ENCODE data around the gene SIAE. TPM values are rescaled to one million over a fixed set of nuclear protein-coding genes. Genes with fewer than 3 reads are reported as not detected.
A peak's percentile ranks its signal among the peaks of the same experiment; 100 is the strongest.

SIAE gene
- polyA plus RNA-seq, 3 donors: 6.7 to 8.9 (median 7.8) TPM

GRCh38 chr11:124643605-124644425, 29.7 kb downstream of the SIAE start:
- no CpG with 5 or more reads among the region's 3 CpGs for WGBS (ENCODE audit: insufficient coverage)
- no peak overlapping the region for H3K4me3 Mint-ChIP-seq
- H2AFZ ChIP-seq (ENCODE audit: insufficient read depth, low read depth, low read length, poor library complexity, severe bottlenecking): no peak overlapping the region
- peaks cover 0 to 2% (median 0%) of the 10 kb centered on the region in 3 donors for H3K27me3 Mint-ChIP-seq (ENCODE audit: low read depth in 3 of 3)
- H3K4me1 ChIP-seq (ENCODE audit: control insufficient read depth in 1 of 2, insufficient read depth in 2 of 2, low read length in 2 of 2): peaks cover 5 to 8% of the 10 kb centered on the region in 2 donors
- no peak for TF ChIP-seq CTCF (IDR thresholded peaks at IDR 0.05)
- H3K27ac Mint-ChIP-seq: peak overlapping the region in 1 of 7 donors; percentile 1
- H3K36me3 ChIP-seq (replicated peaks in 1 of 2; ENCODE audit: control insufficient read depth in 1 of 2, insufficient read depth in 2 of 2, low read length in 2 of 2): peaks cover 0 to 7% of the 10 kb centered on the region in 2 donors
- H3K79me2 ChIP-seq (ENCODE audit: insufficient read depth, low read length): no peaks in the 10 kb centered on the region
- no peak overlapping the region for H3K27ac ChIP-seq (ENCODE audit: low read depth in 1 of 2, low read length in 2 of 2)
- no peak overlapping the region for H3K4me3 ChIP-seq (replicated peaks in 1 of 3; ENCODE audit: low read depth in 2 of 3, low read length in 3 of 3)
- H3K4me2 ChIP-seq (replicated peaks; ENCODE audit: extremely low read depth, low read length, poor library complexity, severe bottlenecking): no peak overlapping the region
- no peaks in the 10 kb centered on the region for H4K20me1 ChIP-seq (ENCODE audit: insufficient read depth, low read length)
- peaks cover 4 to 6% of the 10 kb centered on the region in 2 donors for H3K36me3 Mint-ChIP-seq
- H3K9me3 ChIP-seq (replicated peaks in 1 of 2; ENCODE audit: control insufficient read depth in 1 of 2, insufficient read depth in 1 of 2, low read length in 2 of 2): peaks cover 0 to 3% of the 10 kb centered on the region in 2 donors
- H3K4me1 Mint-ChIP-seq: peaks cover 6% of the 10 kb centered on the region
- no peak overlapping the region for H3K9ac ChIP-seq (ENCODE audit: insufficient read depth, low read length, poor library complexity, severe bottlenecking)
- H3K9me3 Mint-ChIP-seq: peaks cover 0 to 7% (median 2%) of the 10 kb centered on the region in 7 donors
- no peak for DNase-seq
- H3K27me3 ChIP-seq (ENCODE audit: control insufficient read depth in 2 of 2, insufficient read depth in 2 of 2, low read length in 2 of 2): no peaks in the 10 kb centered on the region
- intact Hi-C loops (cut with micrococcal nuclease): no loop called here

- peak overlapping the region in 1 of 7 donors; percentile 1 for H3K27ac Mint-ChIP-seq
- no peak overlapping the region for H2AFZ ChIP-seq (ENCODE audit: insufficient read depth, low read depth, low read length, poor library complexity, severe bottlenecking)
- H3K36me3 ChIP-seq (replicated peaks in 1 of 2; ENCODE audit: control insufficient read depth in 1 of 2, insufficient read depth in 2 of 2, low read length in 2 of 2): peaks cover 3 to 14% of the 10 kb centered on the region in 2 donors
- no peak overlapping the region for H3K4me2 ChIP-seq (replicated peaks; ENCODE audit: extremely low read depth, low read length, poor library complexity, severe bottlenecking)
- no peak for DNase-seq
- no peak overlapping the region for H3K4me3 Mint-ChIP-seq
- no peak overlapping the region for H3K27ac ChIP-seq (ENCODE audit: low read depth in 1 of 2, low read length in 2 of 2)
- WGBS (ENCODE audit: insufficient coverage): 95% methylated on average over 2 of the region's 10 CpGs
- peaks cover 6% of the 10 kb centered on the region for H3K4me1 Mint-ChIP-seq
- peaks cover 0 to 7% (median 2%) of the 10 kb centered on the region in 7 donors for H3K9me3 Mint-ChIP-seq
- no peak overlapping the region for H3K4me3 ChIP-seq (replicated peaks in 1 of 3; ENCODE audit: low read depth in 2 of 3, low read length in 3 of 3)
- peaks cover 0 to 2% (median 0%) of the 10 kb centered on the region in 3 donors for H3K27me3 Mint-ChIP-seq (ENCODE audit: low read depth in 3 of 3)
- no peaks in the 10 kb centered on the region for H3K27me3 ChIP-seq (ENCODE audit: control insufficient read depth in 2 of 2, insufficient read depth in 2 of 2, low read length in 2 of 2)
- intact Hi-C loops (cut with micrococcal nuclease): no loop called here
- TF ChIP-seq CTCF (IDR thresholded peaks at IDR 0.05): no peak
- peaks cover 10 to 13% of the 10 kb centered on the region in 2 donors for H3K36me3 Mint-ChIP-seq
- peaks cover 0 to 3% of the 10 kb centered on the region in 2 donors for H3K9me3 ChIP-seq (replicated peaks in 1 of 2; ENCODE audit: control insufficient read depth in 1 of 2, insufficient read depth in 1 of 2, low read length in 2 of 2)
- H3K4me1 ChIP-seq (ENCODE audit: control insufficient read depth in 1 of 2, insufficient read depth in 2 of 2, low read length in 2 of 2): peaks cover 5 to 8% of the 10 kb centered on the region in 2 donors
- no peaks in the 10 kb centered on the region for H4K20me1 ChIP-seq (ENCODE audit: insufficient read depth, low read length)
- no peak overlapping the region for H3K9ac ChIP-seq (ENCODE audit: insufficient read depth, low read length, poor library complexity, severe bottlenecking)
- no peaks in the 10 kb centered on the region for H3K79me2 ChIP-seq (ENCODE audit: insufficient read depth, low read length)
Observed at GRCh38 chr11:124643042-124643604, 30.4 kb downstream of the SIAE start.

Data from CD14-positive monocyte (primary cell).